Ovary (tissue), 3 donors: Measurements from ENCODE around the gene ALDH1A1.

ENCODE experiments used
- EP300 ChIP-seq: sonication (generic); formaldehyde crosslinking; IDR thresholded peaks from one replicate; pipeline ENCODE4 v1.6.1; 2017; ENCODE audit warnings: antibody characterized with exemption
- POLR2A ChIP-seq: fragments of 450-650 bp; IDR thresholded peaks from one replicate; pipeline ENCODE4 v1.6.1; 2017; ENCODE audit warnings: antibody characterized with exemption, mild to moderate bottlenecking, moderate library complexity
- TF ChIP-seq, protein P1 (sequence below), 3 donors: fragments of 450-650 bp in 2 of 3; fragments of 200-600 bp in 1 of 3; IDR thresholded peaks; one replicate each; pipeline versions ENCODE4 v1.5.1 to v1.8.0; 2016 to 2022; ENCODE audit warnings: antibody characterized with exemption in 3 of 3, mild to moderate bottlenecking in 1 of 3
- donor health status: DM: no; HTN: no; CAD: no.

DNA sequence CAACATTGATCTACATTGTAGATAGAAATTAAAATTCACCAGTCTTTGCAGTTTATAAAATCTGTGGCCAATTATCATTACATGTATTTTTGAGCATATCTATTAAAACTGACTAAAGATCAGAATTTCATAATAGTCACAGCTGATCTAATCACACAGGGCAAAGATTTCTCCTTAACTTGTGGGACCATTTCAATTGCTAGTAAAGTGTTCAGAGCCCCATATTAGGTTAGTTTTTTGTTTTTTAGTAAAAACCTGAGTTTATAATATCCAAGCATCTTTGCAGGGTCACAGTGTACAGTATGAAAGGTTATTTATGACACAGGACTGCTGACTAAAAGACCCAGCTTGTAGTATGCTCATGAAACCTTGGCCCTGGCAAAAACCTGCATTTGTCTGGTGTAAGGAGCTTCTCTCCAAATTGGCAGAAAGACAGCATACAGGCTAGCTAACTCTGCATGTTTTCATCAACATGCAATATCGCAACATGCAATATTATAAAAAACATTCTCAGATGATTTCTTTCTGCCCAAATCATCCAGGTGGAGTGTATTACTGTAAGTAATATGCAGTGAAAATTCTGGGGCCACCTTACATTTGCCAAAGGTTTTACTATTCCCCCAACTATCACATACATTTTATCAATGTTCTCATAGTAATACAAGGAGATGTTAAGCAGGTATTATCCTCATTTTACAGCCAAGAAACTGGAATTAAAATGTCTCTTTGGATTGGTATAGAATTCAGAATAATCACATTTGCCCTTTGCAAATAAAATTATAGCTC, 37.7 kb upstream of the ALDH1A1 start:
- TF ChIP-seq, protein P1, sequence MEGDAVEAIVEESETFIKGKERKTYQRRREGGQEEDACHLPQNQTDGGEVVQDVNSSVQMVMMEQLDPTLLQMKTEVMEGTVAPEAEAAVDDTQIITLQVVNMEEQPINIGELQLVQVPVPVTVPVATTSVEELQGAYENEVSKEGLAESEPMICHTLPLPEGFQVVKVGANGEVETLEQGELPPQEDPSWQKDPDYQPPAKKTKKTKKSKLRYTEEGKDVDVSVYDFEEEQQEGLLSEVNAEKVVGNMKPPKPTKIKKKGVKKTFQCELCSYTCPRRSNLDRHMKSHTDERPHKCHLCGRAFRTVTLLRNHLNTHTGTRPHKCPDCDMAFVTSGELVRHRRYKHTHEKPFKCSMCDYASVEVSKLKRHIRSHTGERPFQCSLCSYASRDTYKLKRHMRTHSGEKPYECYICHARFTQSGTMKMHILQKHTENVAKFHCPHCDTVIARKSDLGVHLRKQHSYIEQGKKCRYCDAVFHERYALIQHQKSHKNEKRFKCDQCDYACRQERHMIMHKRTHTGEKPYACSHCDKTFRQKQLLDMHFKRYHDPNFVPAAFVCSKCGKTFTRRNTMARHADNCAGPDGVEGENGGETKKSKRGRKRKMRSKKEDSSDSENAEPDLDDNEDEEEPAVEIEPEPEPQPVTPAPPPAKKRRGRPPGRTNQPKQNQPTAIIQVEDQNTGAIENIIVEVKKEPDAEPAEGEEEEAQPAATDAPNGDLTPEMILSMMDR (IDR thresholded peaks at IDR 0.05), result no peak
- no peak for TF ChIP-seq EP300
- no peak for TF ChIP-seq POLR2A
